CD4-positive, alpha-beta T cell treated with Interleukin-17A for 1 hour (primary cell): ENCODE measurements around the gene CMIP.
A peak's percentile ranks its signal among the peaks of the same experiment; 100 is the strongest.

Experiments
- DNase-seq: peaks from one replicate; pipeline ENCODE4 v3.0.0-alpha.2; 2020

The CMIP gene

GRCh38 chr16:81629896-81630634, 185.5 kb downstream of the CMIP start:
- no peak for DNase-seq

GRCh38 chr16:81630635-81631031, 186.0 kb downstream of the CMIP start:
- no peak for DNase-seq

- peak; percentile 79 for DNase-seq
Observed at GRCh38 chr16:81632392-81633146, 188.0 kb downstream of the CMIP start.

GRCh38 chr16:81633147-81633619, 188.6 kb downstream of the CMIP start:
- no peak for DNase-seq

GRCh38 chr16:81633680-81634379, 189.2 kb downstream of the CMIP start:
- no peak for DNase-seq

- DNase-seq = no peak
Observed at GRCh38 chr16:81634380-81635062, 189.9 kb downstream of the CMIP start.

- DNase-seq = no peak
Observed at GRCh38 chr16:81635063-81635937, 190.7 kb downstream of the CMIP start.

- no peak for DNase-seq
Observed at GRCh38 chr16:81636298-81636993, 191.8 kb downstream of the CMIP start.

GRCh38 chr16:81637336-81638235, 193.0 kb downstream of the CMIP start:
- DNase-seq = no peak

GRCh38 chr16:81638286-81638945, 193.8 kb downstream of the CMIP start:
- DNase-seq = no peak

GRCh38 chr16:81639348-81639747, 194.7 kb downstream of the CMIP start:
- DNase-seq = no peak

- DNase-seq = no peak
Observed at GRCh38 chr16:81639931-81640680, 195.5 kb downstream of the CMIP start.

- DNase-seq = no peak
Observed at GRCh38 chr16:81640681-81641070, 196.1 kb downstream of the CMIP start.

- no peak for DNase-seq
Observed at GRCh38 chr16:81641395-81642106, 196.9 kb downstream of the CMIP start.

GRCh38 chr16:81642107-81642436, 197.5 kb downstream of the CMIP start:
- no peak for DNase-seq

GRCh38 chr16:81642943-81643342, 198.3 kb downstream of the CMIP start:
- no peak for DNase-seq

- no peak for DNase-seq
Observed at GRCh38 chr16:81645266-81645694, 200.7 kb downstream of the CMIP start.

GRCh38 chr16:81645925-81646324, 201.3 kb downstream of the CMIP start:
- no peak for DNase-seq
